Ascending aorta (tissue), 2 donors: ENCODE results near the gene ATOSA. TPM values are rescaled to one million over a fixed set of nuclear protein-coding genes. Genes with fewer than 3 reads are reported as not detected.

Source experiments
- DNase-seq, 2 donors: peaks; one replicate each; pipeline ENCODE4 v3.0.0-alpha.2; 2019; ENCODE audit warnings: low spot score in 2 of 2
- H3K27ac ChIP-seq, 2 donors: fragments of 200-600 bp; sonication (generic); one replicate each; pipeline ENCODE4 v1.5.1; 2016 to 2017; ENCODE audit warnings: mild to moderate bottlenecking in 1 of 2
- H3K27me3 ChIP-seq: fragments of 200-600 bp; sonication (generic); one replicate; pipeline ENCODE4 v1.5.1; 2017
- H3K36me3 ChIP-seq, 2 donors: fragments of 200-600 bp; sonication (generic); one replicate each; pipeline ENCODE4 v1.5.1; 2016
- H3K4me1 ChIP-seq, 2 donors: fragments of 200-600 bp; sonication (generic); one replicate each; pipeline ENCODE4 v1.5.1; 2016 to 2017; ENCODE audit warnings: mild to moderate bottlenecking in 1 of 2
- H3K4me3 ChIP-seq, 2 donors: fragments of 200-600 bp; sonication (generic); one replicate each; pipeline ENCODE4 v1.5.1; 2016 to 2017; ENCODE audit warnings: mild to moderate bottlenecking in 1 of 2
- H3K9me3 ChIP-seq, 2 donors: fragments of 200-600 bp; sonication (generic); one replicate each; pipeline ENCODE4 v1.5.1; 2016
- intact Hi-C: fragments of 100-400 bp; cut with DNase I; formaldehyde crosslinking; loops from one replicate; pipeline ENCODE4 v1.15.1; 2023
- total RNA-seq: library from RNA; depleted of rRNA; stranded (reverse); fragments of >200 nt; gene quantifications from one replicate; pipeline ENCODE4 v1.1.0, GENCODE V29; 2016
- TF ChIP-seq, protein P1 (sequence below), 3 experiments: fragments of 200-600 bp in 2 of 3; fragments of 450-650 bp in 1 of 3; sonication (generic) in 2 of 3; IDR thresholded peaks; one replicate each; pipeline ENCODE4 v1.5.1; 2016 to 2019; ENCODE audit warnings: antibody characterized with exemption in 3 of 3, mild to moderate bottlenecking in 1 of 3, moderate library complexity in 1 of 3

The ATOSA gene
- total RNA-seq, 1 donor from 2014 or later = 29.9 TPM

GRCh38 chr15:52699457-52699856 is 20.3 kb upstream of the ATOSA start:
- intact Hi-C loops = no loop called here
- H3K27ac ChIP-seq = no peak overlapping the region
- H3K4me3 ChIP-seq = no peak overlapping the region
- no peaks in the 10 kb centered on the region for H3K4me1 ChIP-seq
- TF ChIP-seq, protein P1, sequence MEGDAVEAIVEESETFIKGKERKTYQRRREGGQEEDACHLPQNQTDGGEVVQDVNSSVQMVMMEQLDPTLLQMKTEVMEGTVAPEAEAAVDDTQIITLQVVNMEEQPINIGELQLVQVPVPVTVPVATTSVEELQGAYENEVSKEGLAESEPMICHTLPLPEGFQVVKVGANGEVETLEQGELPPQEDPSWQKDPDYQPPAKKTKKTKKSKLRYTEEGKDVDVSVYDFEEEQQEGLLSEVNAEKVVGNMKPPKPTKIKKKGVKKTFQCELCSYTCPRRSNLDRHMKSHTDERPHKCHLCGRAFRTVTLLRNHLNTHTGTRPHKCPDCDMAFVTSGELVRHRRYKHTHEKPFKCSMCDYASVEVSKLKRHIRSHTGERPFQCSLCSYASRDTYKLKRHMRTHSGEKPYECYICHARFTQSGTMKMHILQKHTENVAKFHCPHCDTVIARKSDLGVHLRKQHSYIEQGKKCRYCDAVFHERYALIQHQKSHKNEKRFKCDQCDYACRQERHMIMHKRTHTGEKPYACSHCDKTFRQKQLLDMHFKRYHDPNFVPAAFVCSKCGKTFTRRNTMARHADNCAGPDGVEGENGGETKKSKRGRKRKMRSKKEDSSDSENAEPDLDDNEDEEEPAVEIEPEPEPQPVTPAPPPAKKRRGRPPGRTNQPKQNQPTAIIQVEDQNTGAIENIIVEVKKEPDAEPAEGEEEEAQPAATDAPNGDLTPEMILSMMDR (IDR thresholded peaks at IDR 0.05) = no peak
- H3K27me3 ChIP-seq = no peaks in the 10 kb centered on the region
- DNase-seq = no peak
- H3K36me3 ChIP-seq = no peaks in the 10 kb centered on the region
- H3K9me3 ChIP-seq = no peaks in the 10 kb centered on the region

GRCh38 chr15:52698514-52698913 is 19.3 kb upstream of the ATOSA start:
- Histone ChIP-seq H3K27ac (no peak overlapping the region), H3K9me3 (no peaks in the 10 kb centered on the region), H3K36me3 (no peaks in the 10 kb centered on the region), H3K4me3 (no peak overlapping the region), H3K4me1 (no peaks in the 10 kb centered on the region), H3K27me3 (no peaks in the 10 kb centered on the region)
- TF ChIP-seq, protein P1 (IDR thresholded peaks at IDR 0.05) = no peak
- intact Hi-C loops = no loop called here
- DNase-seq = no peak

DNA sequence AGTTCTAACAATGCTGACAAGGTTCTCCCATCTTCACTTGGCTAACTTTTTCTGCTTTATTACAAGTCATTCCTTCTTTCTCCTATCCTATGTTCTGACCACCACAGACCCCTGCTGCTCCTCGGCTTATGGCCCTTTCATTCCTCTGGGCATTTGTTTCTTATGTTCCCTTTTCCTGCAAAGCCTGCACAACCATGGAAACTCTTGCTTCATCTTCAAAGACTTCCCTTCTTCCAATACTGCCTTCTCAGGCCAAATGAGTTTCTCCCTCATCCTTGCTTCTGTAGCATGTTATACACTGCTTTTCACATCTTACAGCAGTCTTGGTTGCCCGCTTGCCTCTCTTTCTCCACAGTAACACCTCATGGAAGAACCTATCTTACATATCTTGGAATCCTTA is 17.9 kb upstream of the ATOSA start:
- Histone ChIP-seq H3K9me3 (no peaks in the 10 kb centered on the region), H3K4me3 (no peak overlapping the region), H3K27ac (no peak overlapping the region), H3K4me1 (no peaks in the 10 kb centered on the region), H3K27me3 (no peaks in the 10 kb centered on the region), H3K36me3 (no peaks in the 10 kb centered on the region)
- DNase-seq = no peak
- intact Hi-C loops = no loop called here
- TF ChIP-seq, protein P1 (IDR thresholded peaks at IDR 0.05) = no peak

- Histone ChIP-seq H3K27ac (no peak overlapping the region), H3K4me1 (no peaks in the 10 kb centered on the region), H3K27me3 (no peaks in the 10 kb centered on the region), H3K4me3 (no peak overlapping the region), H3K36me3 (no peaks in the 10 kb centered on the region), H3K9me3 (no peaks in the 10 kb centered on the region)
- DNase-seq = no peak
- intact Hi-C loops = no loop called here
- TF ChIP-seq, protein P1 (IDR thresholded peaks at IDR 0.05) = no peak
Measured at GRCh38 chr15:52695154-52695553, 16.0 kb upstream of the ATOSA start.

- TF ChIP-seq, protein P1 (IDR thresholded peaks at IDR 0.05) = no peak
- Histone ChIP-seq H3K9me3 (no peaks in the 10 kb centered on the region), H3K36me3 (no peaks in the 10 kb centered on the region), H3K27ac (no peak overlapping the region), H3K27me3 (no peaks in the 10 kb centered on the region), H3K4me1 (no peaks in the 10 kb centered on the region), H3K4me3 (no peak overlapping the region)
- intact Hi-C loops = loop anchor here (10.0 kb wide), 1 partner anchor 505 kb away; no protein-coding TSS in a partner anchor
- DNase-seq = no peak
Measured at GRCh38 chr15:52689562-52689961, 10.4 kb upstream of the ATOSA start.

DNA sequence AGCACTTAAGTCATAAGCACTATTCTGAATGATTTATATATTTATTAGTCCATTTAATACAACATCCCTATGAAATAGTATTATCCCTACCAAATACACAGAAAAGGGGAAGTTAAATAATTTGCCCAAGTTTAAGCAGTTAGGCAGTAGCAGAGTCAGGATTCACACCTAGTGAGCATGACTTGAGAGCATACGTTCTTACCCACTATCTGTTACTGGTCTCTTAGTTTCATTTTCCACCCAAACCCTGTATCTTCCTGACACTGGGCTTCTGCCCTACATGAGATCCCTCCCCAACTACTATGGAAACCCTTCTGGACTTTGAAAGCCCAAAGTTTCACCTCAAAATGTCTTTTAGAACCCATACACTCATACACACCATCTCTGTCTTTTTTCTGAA is 4.4 kb upstream of the ATOSA start:
- Histone ChIP-seq H3K27me3 (no peaks in the 10 kb centered on the region), H3K36me3 (no peaks in the 10 kb centered on the region), H3K4me1 (no peaks in the 10 kb centered on the region), H3K27ac (no peak overlapping the region), H3K9me3 (no peaks in the 10 kb centered on the region), H3K4me3 (no peak overlapping the region)
- TF ChIP-seq, protein P1 (IDR thresholded peaks at IDR 0.05) = no peak
- no peak for DNase-seq
- intact Hi-C loops = loop anchor here (10.0 kb wide), 1 partner anchor 499 kb away; no protein-coding TSS in a partner anchor
